Naive thymus-derived CD8-positive, alpha-beta T cell (primary cell): ENCODE results near the gene SERAC1. TPM values are rescaled to one million over a fixed set of nuclear protein-coding genes. Genes with fewer than 3 reads are reported as not detected.
A peak's percentile ranks its signal among the peaks of the same experiment; 100 is the strongest.

Source experiments
- ATAC-seq, 2 donors: fragments of 150-1000 bp; cut with Tn5 transposase in 1 of 2; sonication (Bioruptor Pico), chemical (Tn5 transposase) in 1 of 2; 1 replicate in 1 of 2; 2 replicates in 1 of 2; pipeline ENCODE4 v1.10.0; 2021; ENCODE audit warnings: mild to moderate bottlenecking in 2 of 2, moderate library complexity in 2 of 2
- POLR2A ChIA-PET: fragments of 350-600 bp; sonication (Branson Sonifier 250); formaldehyde crosslinking; loops from one replicate; lab custom pipeline; 2021; ENCODE audit warnings: antibody characterized with exemption; lab: Charles Lee
- DNase-seq, 10 donors: peaks; one replicate each; pipeline versions ENCODE4 v3.0.0 to v3.0.0-alpha.2; 2020 to 2022
- H3K27ac Mint-ChIP-seq, 10 donors: one replicate each; pipeline ENCODE4 v1.8.0; 2020 to 2022; ENCODE audit warnings: mild to moderate bottlenecking in 10 of 10, mixed read lengths in 10 of 10, moderate library complexity in 4 of 10, inconsistent platforms in 1 of 10
- H3K27me3 Mint-ChIP-seq, 5 donors: one replicate each; pipeline ENCODE4 v1.8.0; 2021 to 2022; ENCODE audit warnings: mixed read lengths in 5 of 5
- H3K36me3 Mint-ChIP-seq, 3 donors: one replicate each; pipeline ENCODE4 v1.8.0; 2020 to 2022; ENCODE audit warnings: mixed read lengths in 3 of 3, mild to moderate bottlenecking in 2 of 3, inconsistent platforms in 1 of 3
- H3K4me1 Mint-ChIP-seq, 4 donors: one replicate each; pipeline ENCODE4 v1.8.0; 2021 to 2022; ENCODE audit warnings: mixed read lengths in 4 of 4
- H3K4me3 Mint-ChIP-seq, 10 donors: one replicate each; pipeline ENCODE4 v1.8.0; 2020 to 2022; ENCODE audit warnings: mild to moderate bottlenecking in 10 of 10, mixed read lengths in 10 of 10, moderate library complexity in 6 of 10, inconsistent platforms in 1 of 10
- H3K9me3 Mint-ChIP-seq, 9 donors: one replicate each; pipeline ENCODE4 v1.8.0; 2020 to 2022; ENCODE audit warnings: mixed read lengths in 9 of 9, mild to moderate bottlenecking in 3 of 9, inconsistent platforms in 1 of 9, moderate library complexity in 1 of 9
- polyA plus RNA-seq, 3 donors: library from polyadenylated mRNA; unstranded; fragments of 300-500 nt; fragmentation: Illumina TruSeq; gene quantifications; one replicate each; pipeline ENCODE4 v1.2.3, GENCODE V29; 2021
- total RNA-seq, 8 experiments: library from RNA in 2 of 8; stranded (reverse) in 2 of 8; gene quantifications; one replicate each; pipeline ENCODE4 v1.2.3 and lab custom pipeline; 2021 to 2026

The SERAC1 gene
- total and polyA plus RNA-seq, 5 experiments from 2014 or later, result 2.1 to 3.8 (median 3.2) TPM

GRCh38 chr6:158110986-158111385 lies 57.1 kb downstream of the SERAC1 start:
- DNase-seq (no peak), ATAC-seq (no peak)
- Mint-ChIP-seq H3K4me3 (no peak overlapping the region), H3K27ac (peak overlapping the region in 2 of 10 donors; percentile 17 to 19), H3K27me3 (no peaks in the 10 kb centered on the region), H3K9me3 (no peaks in the 10 kb centered on the region), H3K36me3 (peaks cover 8 to 27% (median 11%) of the 10 kb centered on the region in 3 donors), H3K4me1 (no peaks in the 10 kb centered on the region)
- POLR2A ChIA-PET, result no interaction called here

GRCh38 chr6:158109748-158110147 lies 58.3 kb downstream of the SERAC1 start:
- Mint-ChIP-seq H3K27ac (peak overlapping the region in 2 of 10 donors; percentile 27 to 66), H3K4me3 (no peak overlapping the region), H3K9me3 (no peaks in the 10 kb centered on the region), H3K4me1 (peaks cover 0 to 2% (median 0%) of the 10 kb centered on the region in 4 donors), H3K36me3 (peaks cover 8 to 19% (median 11%) of the 10 kb centered on the region in 3 donors), H3K27me3 (no peaks in the 10 kb centered on the region)
- ATAC-seq (no peak), DNase-seq (no peak)
- POLR2A ChIA-PET, result interaction anchor here (0.6 kb wide), 1 partner anchor 732 kb away, joined by 3 read pairs; no protein-coding TSS in a partner anchor

GRCh38 chr6:158104696-158105095 lies 63.4 kb downstream of the SERAC1 start:
- Mint-ChIP-seq H3K27ac (no peak overlapping the region), H3K9me3 (peaks cover 0 to 2% (median 0%) of the 10 kb centered on the region in 9 donors), H3K4me3 (no peak overlapping the region), H3K27me3 (no peaks in the 10 kb centered on the region), H3K36me3 (peaks cover 5 to 12% (median 7%) of the 10 kb centered on the region in 3 donors), H3K4me1 (peaks cover 0 to 2% (median 0%) of the 10 kb centered on the region in 4 donors)
- POLR2A ChIA-PET, result no interaction called here
- ATAC-seq, result no peak
- DNase-seq, result no peak

- Mint-ChIP-seq H3K9me3 (peaks cover 0 to 2% (median 0%) of the 10 kb centered on the region in 9 donors), H3K36me3 (peaks cover 0 to 10% (median 4%) of the 10 kb centered on the region in 3 donors), H3K4me3 (no peak overlapping the region), H3K27ac (no peak overlapping the region), H3K4me1 (peaks cover 0 to 2% (median 0%) of the 10 kb centered on the region in 4 donors), H3K27me3 (no peaks in the 10 kb centered on the region)
- ATAC-seq (no peak), DNase-seq (no peak)
- POLR2A ChIA-PET, result no interaction called here
These were observed 64.8 kb downstream of the SERAC1 start for GRCh38 chr6:158103228-158103627.

DNA sequence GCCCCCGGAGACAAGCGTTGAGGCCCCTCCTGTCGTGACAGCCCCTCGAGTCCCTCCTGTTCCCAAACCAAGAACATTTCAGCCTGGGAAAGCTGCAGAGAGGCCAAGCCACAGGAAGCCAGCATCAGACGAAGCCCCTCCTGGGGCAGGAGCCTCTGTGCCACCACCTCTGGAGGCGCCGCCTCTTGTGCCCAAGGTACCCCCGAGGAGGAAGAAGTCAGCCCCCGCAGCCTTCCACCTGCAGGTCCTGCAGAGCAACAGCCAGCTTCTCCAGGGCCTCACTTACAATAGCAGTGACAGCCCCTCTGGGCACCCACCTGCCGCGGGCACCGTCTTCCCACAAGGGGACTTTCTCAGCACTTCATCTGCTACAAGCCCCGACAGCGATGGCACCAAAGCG lies 72.4 kb downstream of the SERAC1 start:
- DNase-seq (no peak), ATAC-seq (no peak)
- no peak overlapping the region for H3K27ac Mint-ChIP-seq
- H3K36me3 Mint-ChIP-seq, result peaks cover 13 to 73% (median 34%) of the 10 kb centered on the region in 3 donors
- POLR2A ChIA-PET, result no interaction called here
- no peaks in the 10 kb centered on the region for H3K27me3 Mint-ChIP-seq
- H3K4me3 Mint-ChIP-seq, result no peak overlapping the region
- no peaks in the 10 kb centered on the region for H3K4me1 Mint-ChIP-seq
- H3K9me3 Mint-ChIP-seq, result no peaks in the 10 kb centered on the region

DNA sequence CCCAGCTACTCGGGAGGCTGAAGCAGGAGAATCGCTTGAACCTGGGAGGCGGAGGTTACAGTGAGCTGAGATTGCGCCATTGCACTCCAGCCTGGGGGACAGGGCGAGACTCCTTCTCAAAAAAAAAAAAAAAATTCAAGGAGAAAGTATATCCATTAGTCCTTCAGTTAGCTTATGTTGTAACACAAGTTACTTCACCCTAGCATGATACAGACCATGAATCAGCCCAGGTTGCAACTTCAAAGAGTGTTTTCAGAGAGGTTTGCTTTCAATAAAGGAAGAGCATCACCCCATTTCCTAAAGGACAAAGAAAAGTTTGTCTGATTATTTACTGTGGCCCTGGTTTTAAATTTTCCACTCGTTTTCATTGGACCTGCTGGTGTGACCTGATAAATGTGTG lies 73.0 kb downstream of the SERAC1 start:
- no peak overlapping the region for H3K27ac Mint-ChIP-seq
- ATAC-seq (no peak), DNase-seq (no peak)
- peaks cover 13 to 80% (median 34%) of the 10 kb centered on the region in 3 donors for H3K36me3 Mint-ChIP-seq
- POLR2A ChIA-PET, result no interaction called here
- no peaks in the 10 kb centered on the region for H3K27me3 Mint-ChIP-seq
- no peaks in the 10 kb centered on the region for H3K9me3 Mint-ChIP-seq
- H3K4me3 Mint-ChIP-seq, result no peak overlapping the region
- no peaks in the 10 kb centered on the region for H3K4me1 Mint-ChIP-seq

- DNase-seq (no peak), ATAC-seq (no peak)
- Mint-ChIP-seq H3K4me3 (no peak overlapping the region), H3K27me3 (no peaks in the 10 kb centered on the region), H3K4me1 (peaks cover 0 to 3% (median 0%) of the 10 kb centered on the region in 4 donors), H3K27ac (peak overlapping the region in 1 of 10 donors; percentile 34), H3K36me3 (peaks cover 13 to 92% (median 39%) of the 10 kb centered on the region in 3 donors), H3K9me3 (no peaks in the 10 kb centered on the region)
- POLR2A ChIA-PET, result no interaction called here
These were observed 75.3 kb downstream of the SERAC1 start for GRCh38 chr6:158092806-158093205.

- POLR2A ChIA-PET, result interaction anchor here (0.7 kb wide), 1 partner anchor 703 kb away, joined by 5 read pairs; no protein-coding TSS in a partner anchor
- H3K4me3 Mint-ChIP-seq, result no peak overlapping the region
These were observed 80.7 kb downstream of the SERAC1 start for GRCh38 chr6:158087224-158087867.

DNA sequence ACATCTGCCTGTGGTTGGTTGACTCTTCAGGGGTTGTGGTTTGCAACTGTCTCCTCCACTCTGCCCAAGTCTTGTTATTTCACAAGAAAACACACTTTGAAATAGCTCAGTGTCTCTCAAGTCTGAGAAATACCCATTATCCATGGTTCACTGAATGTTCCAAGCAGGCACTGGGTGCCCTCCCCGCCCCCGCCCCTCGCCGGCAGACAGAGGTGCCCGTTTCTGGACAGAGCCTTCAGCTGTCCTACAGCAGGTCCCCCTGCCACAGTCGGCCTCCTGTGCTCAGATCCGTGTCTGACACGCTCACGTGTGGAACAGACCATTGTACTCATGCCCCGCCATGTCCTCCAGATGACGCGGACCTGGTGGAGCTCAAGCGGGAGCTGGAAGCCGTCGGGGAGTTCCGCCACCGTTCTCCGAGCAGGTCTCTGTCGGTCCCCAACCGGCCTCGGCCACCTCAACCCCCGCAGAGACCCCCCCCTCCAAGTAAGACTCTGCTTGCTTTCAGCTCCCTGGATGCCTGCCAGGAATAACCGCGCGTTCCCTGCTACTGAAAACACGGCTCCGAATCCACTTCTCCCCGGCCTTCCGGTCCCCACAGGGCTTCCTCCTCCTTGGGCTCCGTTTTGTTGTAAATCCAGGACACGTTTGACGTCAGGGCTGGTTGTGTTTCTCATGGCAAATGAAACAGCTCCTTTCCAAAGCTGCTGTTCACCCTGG lies 81.4 kb downstream of the SERAC1 start:
- no peaks in the 10 kb centered on the region for H3K27me3 Mint-ChIP-seq
- DNase-seq (no peak), ATAC-seq (peak; percentile 46 to 56)
- H3K4me3 Mint-ChIP-seq, result no peak overlapping the region
- H3K4me1 Mint-ChIP-seq, result peaks cover 0 to 4% (median 2%) of the 10 kb centered on the region in 4 donors
- POLR2A ChIA-PET, result interaction anchor here (0.7 kb wide), 1 partner anchor 703 kb away, joined by 5 read pairs; no protein-coding TSS in a partner anchor
- peaks cover 0 to 93% (median 28%) of the 10 kb centered on the region in 3 donors for H3K36me3 Mint-ChIP-seq
- peak overlapping the region in 2 of 10 donors; percentile 19 for H3K27ac Mint-ChIP-seq
- H3K9me3 Mint-ChIP-seq, result no peaks in the 10 kb centered on the region

More at GRCh38 chr6:158087224-158087867, 80.7 kb downstream of the SERAC1 start:
- Mint-ChIP-seq H3K27ac (peak overlapping the region in 3 of 10 donors; percentile 9 to 44 (median 19)), H3K27me3 (no peaks in the 10 kb centered on the region), H3K36me3 (peaks cover 0 to 93% (median 28%) of the 10 kb centered on the region in 3 donors), H3K4me1 (peaks cover 0 to 4% (median 2%) of the 10 kb centered on the region in 4 donors), H3K9me3 (no peaks in the 10 kb centered on the region)
- no peak for DNase-seq
- no peak for ATAC-seq

- no peaks in the 10 kb centered on the region for H3K27me3 Mint-ChIP-seq
- H3K4me1 Mint-ChIP-seq, result peaks cover 0 to 4% (median 2%) of the 10 kb centered on the region in 4 donors
- no peaks in the 10 kb centered on the region for H3K9me3 Mint-ChIP-seq
- peaks cover 0 to 93% (median 28%) of the 10 kb centered on the region in 3 donors for H3K36me3 Mint-ChIP-seq
- no peak overlapping the region for H3K4me3 Mint-ChIP-seq
- POLR2A ChIA-PET, result no interaction called here
- DNase-seq (no peak), ATAC-seq (no peak)
- peak overlapping the region in 2 of 10 donors; percentile 35 to 63 for H3K27ac Mint-ChIP-seq
These were observed 82.0 kb downstream of the SERAC1 start for GRCh38 chr6:158086054-158086503.

- H3K4me1 Mint-ChIP-seq, result peaks cover 0 to 4% (median 2%) of the 10 kb centered on the region in 4 donors
- peak overlapping the region in 2 of 10 donors; percentile 35 to 63 for H3K27ac Mint-ChIP-seq
- H3K36me3 Mint-ChIP-seq, result peaks cover 0 to 97% (median 34%) of the 10 kb centered on the region in 3 donors
- H3K27me3 Mint-ChIP-seq, result no peaks in the 10 kb centered on the region
- H3K4me3 Mint-ChIP-seq, result no peak overlapping the region
- DNase-seq (no peak), ATAC-seq (no peak)
- POLR2A ChIA-PET, result no interaction called here
- H3K9me3 Mint-ChIP-seq, result no peaks in the 10 kb centered on the region
These were observed 82.6 kb downstream of the SERAC1 start for GRCh38 chr6:158085261-158086053.
